CD4-positive, alpha-beta T cell (primary cell): ENCODE data around the gene RHOBTB3. TPM values are rescaled to one million over a fixed set of nuclear protein-coding genes. Genes with fewer than 3 reads are reported as not detected.

Experiments
- ATAC-seq: fragments of 200-7000 bp; cut with Tn5 transposase; one replicate; pipeline ENCODE4 v1.10.0; 2022; ENCODE audit warnings: mild to moderate bottlenecking; ENCODE audit not compliant: poor library complexity
- CTCF ChIA-PET: fragments of 350-600 bp; sonication (Branson Sonifier 250); formaldehyde crosslinking; loops from one replicate; lab custom pipeline; 2021; ENCODE audit warnings: antibody characterized with exemption, inconsistent platforms; lab: Charles Lee
- POLR2A ChIA-PET: fragments of 350-600 bp; sonication (Branson Sonifier 250); formaldehyde crosslinking; loops from one replicate; lab custom pipeline; 2021; ENCODE audit warnings: antibody characterized with exemption, inconsistent platforms; lab: Charles Lee
- DNase-seq, 14 experiments: peaks; one replicate each; pipeline ENCODE4 v3.0.0-alpha.2; 2013 to 2020; ENCODE audit warnings: mixed read lengths in 2 of 14
- H3K27ac ChIP-seq, 2 donors: one replicate each; pipeline versions ENCODE4 v1.5.1 to v1.7.0; 2013; ENCODE audit warnings: low read length in 2 of 2, low read depth in 1 of 2, mild to moderate bottlenecking in 1 of 2
- H3K27me3 ChIP-seq, 2 experiments: 1 replicate in 1 of 2; 2 replicates in 1 of 2; pipeline versions ENCODE4 v1.6.1 to v1.7.0; 2013; ENCODE audit warnings: low read length in 2 of 2, control low read depth in 1 of 2, mild to moderate bottlenecking in 1 of 2, moderate library complexity in 1 of 2; ENCODE audit not compliant: insufficient read depth in 2 of 2, control insufficient read depth in 1 of 2
- H3K36me3 ChIP-seq: one replicate; pipeline ENCODE4 v1.6.1; 2013; ENCODE audit warnings: low read length, control low read depth; ENCODE audit not compliant: insufficient read depth
- H3K4me1 ChIP-seq: one replicate; pipeline ENCODE4 v1.6.1; 2013; ENCODE audit warnings: low read length, control low read depth; ENCODE audit not compliant: insufficient read depth
- H3K4me3 ChIP-seq: one replicate; pipeline ENCODE4 v1.5.1; 2013; ENCODE audit warnings: mild to moderate bottlenecking, low read length, moderate library complexity
- H3K9me3 ChIP-seq, 2 experiments: 1 replicate in 1 of 2; 2 replicates in 1 of 2; pipeline versions ENCODE4 v1.6.1 to v1.7.0; 2013; ENCODE audit warnings: low read length in 2 of 2, mild to moderate bottlenecking in 2 of 2, control low read depth in 1 of 2, moderate library complexity in 1 of 2; ENCODE audit not compliant: control insufficient read depth in 1 of 2, insufficient read depth in 1 of 2
- H3K27ac Mint-ChIP-seq: one replicate; pipeline ENCODE4 v1.8.0; 2020; ENCODE audit warnings: mixed read lengths
- H3K27me3 Mint-ChIP-seq: one replicate; pipeline ENCODE4 v1.8.0; 2021; ENCODE audit warnings: mixed read lengths
- H3K36me3 Mint-ChIP-seq: one replicate; pipeline ENCODE4 v1.8.0; 2021; ENCODE audit warnings: low read depth, mixed read lengths
- H3K4me1 Mint-ChIP-seq: one replicate; pipeline ENCODE4 v1.8.0; 2021; ENCODE audit warnings: low read depth, mixed read lengths
- H3K4me3 Mint-ChIP-seq: one replicate; pipeline ENCODE4 v1.8.0; 2020; ENCODE audit warnings: mild to moderate bottlenecking, mixed read lengths
- H3K9me3 Mint-ChIP-seq: one replicate; pipeline ENCODE4 v1.8.0; 2020; ENCODE audit warnings: mixed read lengths
- intact Hi-C, 2 experiments: fragments of 100-400 bp; cut with DNase I in 1 of 2; cut with micrococcal nuclease in 1 of 2; formaldehyde crosslinking; loops; one replicate each; pipeline versions ENCODE4 v1.15.1 to v1.9.0; 2023 to 2025; cut with DNase I, micrococcal nuclease
- total RNA-seq, 174 experiments: library from RNA in 2 of 174; stranded (reverse) in 2 of 174; gene quantifications; one replicate each; pipeline ENCODE4 v1.2.3 and lab custom pipeline; 2021 to 2026
- TF ChIP-seq, protein P1 (sequence below): fragments of 200-600 bp; IDR thresholded peaks from one replicate; pipeline ENCODE4 v1.8.0; 2022; ENCODE audit warnings: antibody characterized with exemption, mild to moderate bottlenecking

The RHOBTB3 gene
- total RNA-seq, 2 experiments from 2014 or later, result 3.8 to 4.3 TPM

DNA sequence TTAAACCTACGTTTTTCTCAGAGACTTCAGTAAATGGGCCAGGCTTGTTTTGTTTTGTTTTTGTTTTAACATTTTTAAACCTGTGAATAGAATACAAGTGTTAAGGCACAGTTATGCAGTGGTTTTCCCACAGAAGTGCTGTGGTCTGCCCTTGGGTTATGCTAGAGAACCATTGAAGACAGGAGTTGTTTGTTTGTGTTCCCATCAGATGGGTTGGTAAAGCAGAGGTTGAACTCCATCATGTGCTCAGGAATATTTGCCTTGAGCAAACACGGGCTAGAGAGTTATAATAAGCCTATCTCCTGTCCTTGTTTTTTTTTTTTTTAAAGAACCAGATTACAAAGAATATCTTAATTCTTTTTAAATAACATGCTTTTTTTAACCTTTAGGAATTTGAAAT is 28.5 kb downstream of the RHOBTB3 start:
- CTCF ChIA-PET, result interaction anchor here (0.9 kb wide), 1 partner anchor 35 kb away, joined by 3 read pairs; no protein-coding TSS in a partner anchor
- DNase-seq (peak in 1 of 14 experiments; percentile 42), ATAC-seq (no peak)
- TF ChIP-seq, protein P1, sequence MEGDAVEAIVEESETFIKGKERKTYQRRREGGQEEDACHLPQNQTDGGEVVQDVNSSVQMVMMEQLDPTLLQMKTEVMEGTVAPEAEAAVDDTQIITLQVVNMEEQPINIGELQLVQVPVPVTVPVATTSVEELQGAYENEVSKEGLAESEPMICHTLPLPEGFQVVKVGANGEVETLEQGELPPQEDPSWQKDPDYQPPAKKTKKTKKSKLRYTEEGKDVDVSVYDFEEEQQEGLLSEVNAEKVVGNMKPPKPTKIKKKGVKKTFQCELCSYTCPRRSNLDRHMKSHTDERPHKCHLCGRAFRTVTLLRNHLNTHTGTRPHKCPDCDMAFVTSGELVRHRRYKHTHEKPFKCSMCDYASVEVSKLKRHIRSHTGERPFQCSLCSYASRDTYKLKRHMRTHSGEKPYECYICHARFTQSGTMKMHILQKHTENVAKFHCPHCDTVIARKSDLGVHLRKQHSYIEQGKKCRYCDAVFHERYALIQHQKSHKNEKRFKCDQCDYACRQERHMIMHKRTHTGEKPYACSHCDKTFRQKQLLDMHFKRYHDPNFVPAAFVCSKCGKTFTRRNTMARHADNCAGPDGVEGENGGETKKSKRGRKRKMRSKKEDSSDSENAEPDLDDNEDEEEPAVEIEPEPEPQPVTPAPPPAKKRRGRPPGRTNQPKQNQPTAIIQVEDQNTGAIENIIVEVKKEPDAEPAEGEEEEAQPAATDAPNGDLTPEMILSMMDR, result no peak
- Mint-ChIP-seq H3K9me3 (no peaks in the 10 kb centered on the region), H3K27me3 (no peaks in the 10 kb centered on the region), H3K36me3 (no peaks in the 10 kb centered on the region), H3K4me3 (no peak overlapping the region), H3K27ac (peak overlapping the region; percentile 29), H3K4me1 (peaks cover 30% of the 10 kb centered on the region)
- H3K36me3 ChIP-seq, result no peaks in the 10 kb centered on the region
- H3K27me3 ChIP-seq, result no peaks in the 10 kb centered on the region
- H3K4me3 ChIP-seq, result no peak overlapping the region
- H3K4me1 ChIP-seq, result peaks cover 11% of the 10 kb centered on the region
- no peaks in the 10 kb centered on the region for H3K9me3 ChIP-seq
- intact Hi-C loops, result no loop called here
- POLR2A ChIA-PET, result interaction anchor here (0.7 to 1.0 kb wide), 2 partner anchors 29 to 113 kb away, joined by 3 to 4 read pairs; partner anchors contain the start of genes RFESD and RHOBTB3
- H3K27ac ChIP-seq, result peak overlapping the region in 1 of 2 donors; percentile 54

DNA sequence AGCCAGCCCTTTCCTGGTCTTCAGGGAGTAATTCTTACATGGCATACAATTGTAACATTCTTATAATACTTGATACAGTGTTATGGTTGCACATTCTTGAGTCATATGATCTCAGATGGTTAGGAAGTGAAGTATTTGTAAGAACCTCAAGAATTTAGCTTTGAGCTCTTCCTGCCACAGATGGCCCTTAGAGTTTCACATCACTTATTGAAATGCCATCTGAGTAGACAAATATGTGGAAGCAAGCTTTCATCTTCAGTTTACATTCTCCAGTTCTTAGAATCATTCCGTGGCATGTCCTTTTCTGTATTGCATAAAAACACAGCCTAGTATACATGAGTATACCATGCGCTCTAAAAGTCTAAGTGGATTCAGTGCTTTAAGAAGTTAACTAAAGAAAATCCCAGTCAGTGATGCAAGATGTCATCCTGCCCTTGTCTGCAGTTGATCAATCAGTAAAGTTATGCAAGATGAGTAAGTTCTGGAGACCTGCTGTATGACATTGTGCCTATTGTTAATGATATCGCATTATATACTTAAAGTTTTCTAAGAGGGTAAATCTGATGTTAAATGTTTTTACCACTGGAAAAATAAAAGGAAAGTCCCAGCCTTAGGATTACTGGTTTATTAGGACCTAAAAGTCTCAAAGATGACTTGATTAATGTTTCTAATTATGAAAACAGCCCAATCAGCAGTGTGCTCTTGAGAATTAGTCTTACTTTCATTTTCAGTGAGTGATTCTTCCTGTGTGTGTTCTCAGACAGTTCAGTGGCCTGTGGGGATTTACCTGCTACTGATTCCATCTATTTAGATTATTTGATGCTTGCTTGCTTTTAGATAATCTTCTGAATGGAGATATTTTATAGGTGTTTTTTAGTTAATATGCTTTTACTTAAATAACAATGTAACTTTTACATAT is 29.4 kb downstream of the RHOBTB3 start:
- CTCF ChIA-PET, result interaction anchor here (0.9 kb wide), 1 partner anchor 36 kb away, joined by 3 read pairs; no protein-coding TSS in a partner anchor
- ATAC-seq (peak; percentile 85), DNase-seq (peak in 3 of 14 experiments; percentile 54 to 67 (median 59))
- POLR2A ChIA-PET, result interaction anchor here (0.7 to 1.0 kb wide), 2 partner anchors 30 to 114 kb away, joined by 3 to 4 read pairs; partner anchors contain the start of genes RFESD and RHOBTB3
- Histone ChIP-seq H3K9me3 (no peaks in the 10 kb centered on the region), H3K27me3 (no peaks in the 10 kb centered on the region), H3K27ac (peak overlapping the region; percentile 41 to 54), H3K4me3 (peak overlapping the region; percentile 50), H3K36me3 (no peaks in the 10 kb centered on the region), H3K4me1 (peaks cover 11% of the 10 kb centered on the region)
- no peaks in the 10 kb centered on the region for H3K9me3 Mint-ChIP-seq
- peak overlapping the region; percentile 86 for H3K27ac Mint-ChIP-seq
- H3K27me3 Mint-ChIP-seq, result no peaks in the 10 kb centered on the region
- H3K36me3 Mint-ChIP-seq, result no peaks in the 10 kb centered on the region
- peak overlapping the region; percentile 83 for H3K4me3 Mint-ChIP-seq
- TF ChIP-seq, protein P1, result no peak
- peaks cover 30% of the 10 kb centered on the region for H3K4me1 Mint-ChIP-seq
- intact Hi-C loops, result no loop called here

DNA sequence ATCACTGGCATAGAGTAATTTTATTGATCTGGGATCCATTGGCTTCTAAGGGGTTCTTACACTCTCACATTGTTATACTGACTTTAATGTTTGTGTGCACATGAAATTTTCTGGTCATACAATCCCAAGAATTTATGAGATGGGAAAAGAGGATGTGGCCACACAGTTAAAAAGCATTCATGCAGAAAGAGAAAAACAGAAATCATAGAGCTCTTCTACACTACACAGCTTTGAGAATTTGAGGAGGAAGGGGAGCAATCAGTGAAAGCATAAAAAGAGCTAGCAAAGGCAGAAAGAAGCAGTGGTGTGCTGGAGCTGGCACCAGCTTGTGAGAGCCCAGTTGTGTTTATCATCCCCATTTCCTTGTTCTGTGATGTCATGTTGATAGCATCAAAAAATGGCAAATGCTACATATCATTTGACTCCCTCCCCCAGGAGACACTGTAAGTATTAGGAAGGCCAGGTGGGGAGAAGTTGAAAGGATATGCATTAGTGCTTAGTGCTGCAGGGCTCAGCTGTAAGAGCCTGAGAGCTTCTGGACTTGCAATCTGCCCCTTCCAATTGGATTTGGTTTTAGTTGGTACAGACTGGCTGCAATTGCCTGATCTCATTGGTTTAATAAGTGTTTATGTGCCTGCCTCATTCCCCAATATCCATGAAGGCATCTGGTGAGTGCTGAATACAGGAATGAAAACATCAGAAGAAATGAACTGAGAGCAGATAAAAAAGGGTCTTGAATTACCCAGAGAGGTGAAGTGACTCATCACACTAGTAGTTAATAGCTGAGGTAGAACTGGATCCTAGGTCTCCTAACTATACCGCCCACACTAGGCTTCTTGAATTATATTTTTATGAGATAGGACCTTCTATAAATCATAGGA is 30.9 kb downstream of the RHOBTB3 start:
- intact Hi-C loops, result no loop called here
- ChIA-PET CTCF (interaction anchor here (0.6 to 1.2 kb wide), 2 partner anchors 20 to 28 kb away, joined by 3 read pairs; no protein-coding TSS in a partner anchor), POLR2A (interaction anchor here (1.0 to 1.5 kb wide), 3 partner anchors 107 to 142 kb away, joined by 3 read pairs; partner anchors contain the start of genes GPR150 and RFESD)
- Histone ChIP-seq H3K9me3 (no peaks in the 10 kb centered on the region), H3K27ac (no peak overlapping the region), H3K36me3 (no peaks in the 10 kb centered on the region), H3K27me3 (no peaks in the 10 kb centered on the region), H3K4me3 (no peak overlapping the region), H3K4me1 (peaks cover 11% of the 10 kb centered on the region)
- Mint-ChIP-seq H3K4me3 (peak overlapping the region; percentile 47), H3K27ac (peak overlapping the region; percentile 61), H3K36me3 (no peaks in the 10 kb centered on the region), H3K4me1 (peaks cover 30% of the 10 kb centered on the region), H3K27me3 (no peaks in the 10 kb centered on the region), H3K9me3 (no peaks in the 10 kb centered on the region)
- no peak for ATAC-seq
- no peak for DNase-seq
- TF ChIP-seq, protein P1, result no peak
